ENCODE data around the gene GOLGA8J. TPM values are rescaled to one million over a fixed set of nuclear protein-coding genes. Genes with fewer than 3 reads are reported as not detected.
"Not testable (repeated sequence)": the region's sequence is repeated elsewhere in the genome, so short reads cannot be mapped to it uniquely, and the experiment has no call there.

The GOLGA8J gene
- total RNA-seq, 1 donor from 2014 or later = not detected

DNA sequence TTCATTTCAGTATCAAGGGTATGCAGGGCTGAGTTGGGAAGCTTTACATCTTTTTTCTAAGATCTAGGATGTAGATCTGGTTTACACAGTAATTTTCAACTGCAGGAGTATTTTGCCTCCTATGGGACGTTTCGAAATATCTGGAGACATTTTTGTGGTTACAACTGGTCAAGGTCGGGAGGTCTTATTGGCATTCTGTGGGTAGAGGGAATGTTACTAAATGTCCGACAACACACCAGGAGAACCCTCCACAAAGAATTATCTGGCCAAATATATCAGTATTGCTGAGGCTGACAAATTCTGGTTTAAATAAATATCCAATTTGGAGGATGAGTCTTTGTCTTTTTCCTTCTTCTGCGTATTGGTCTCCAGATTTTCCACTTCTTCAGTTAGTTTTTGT is 1.9 kb upstream of the GOLGA8J start:
- not testable (repeated sequence) for H3K36me3 Mint-ChIP-seq (ENCODE audit: low read depth); DNase-seq (ENCODE audit: low spot score); H3K9me3 Mint-ChIP-seq (ENCODE audit: low read depth); H3K4me3 Mint-ChIP-seq (ENCODE audit: unreplicated experiment); H3K27ac Mint-ChIP-seq (ENCODE audit: unreplicated experiment)
- Mint-ChIP-seq H3K27me3 (ENCODE audit: low read depth) (peaks cover 14% of the 10 kb centered on the region), H3K4me1 (ENCODE audit: low read depth) (peaks cover 12% of the 10 kb centered on the region)
- TF ChIP-seq, protein P1, sequence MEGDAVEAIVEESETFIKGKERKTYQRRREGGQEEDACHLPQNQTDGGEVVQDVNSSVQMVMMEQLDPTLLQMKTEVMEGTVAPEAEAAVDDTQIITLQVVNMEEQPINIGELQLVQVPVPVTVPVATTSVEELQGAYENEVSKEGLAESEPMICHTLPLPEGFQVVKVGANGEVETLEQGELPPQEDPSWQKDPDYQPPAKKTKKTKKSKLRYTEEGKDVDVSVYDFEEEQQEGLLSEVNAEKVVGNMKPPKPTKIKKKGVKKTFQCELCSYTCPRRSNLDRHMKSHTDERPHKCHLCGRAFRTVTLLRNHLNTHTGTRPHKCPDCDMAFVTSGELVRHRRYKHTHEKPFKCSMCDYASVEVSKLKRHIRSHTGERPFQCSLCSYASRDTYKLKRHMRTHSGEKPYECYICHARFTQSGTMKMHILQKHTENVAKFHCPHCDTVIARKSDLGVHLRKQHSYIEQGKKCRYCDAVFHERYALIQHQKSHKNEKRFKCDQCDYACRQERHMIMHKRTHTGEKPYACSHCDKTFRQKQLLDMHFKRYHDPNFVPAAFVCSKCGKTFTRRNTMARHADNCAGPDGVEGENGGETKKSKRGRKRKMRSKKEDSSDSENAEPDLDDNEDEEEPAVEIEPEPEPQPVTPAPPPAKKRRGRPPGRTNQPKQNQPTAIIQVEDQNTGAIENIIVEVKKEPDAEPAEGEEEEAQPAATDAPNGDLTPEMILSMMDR (IDR thresholded peaks at IDR 0.05) = peak; percentile 44

DNA sequence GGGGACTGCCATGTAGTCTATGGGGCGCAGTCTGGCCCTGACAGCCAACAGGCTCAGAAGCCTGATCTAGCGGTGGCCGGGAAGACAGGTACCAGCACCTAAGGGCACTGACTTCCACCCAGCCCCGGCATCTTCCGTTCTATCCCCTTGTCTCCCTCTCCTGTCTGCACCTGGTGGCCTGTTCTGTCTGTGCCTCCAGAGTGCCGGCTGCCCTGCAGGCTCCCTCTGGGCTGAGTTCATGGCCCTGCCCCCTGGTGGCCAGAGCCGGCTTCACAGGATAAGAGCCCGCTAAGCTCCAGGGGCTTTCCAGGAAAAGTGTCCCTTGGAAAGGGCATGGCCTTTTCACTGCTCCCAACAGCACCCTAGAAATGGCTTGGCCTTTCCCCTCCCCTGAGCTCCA is 15.1 kb downstream of the GOLGA8J start:
- H3K9me3 Mint-ChIP-seq (ENCODE audit: low read depth); DNase-seq (ENCODE audit: low spot score); H3K4me3 Mint-ChIP-seq (ENCODE audit: unreplicated experiment); H3K27ac Mint-ChIP-seq (ENCODE audit: unreplicated experiment); H3K36me3 Mint-ChIP-seq (ENCODE audit: low read depth); H3K4me1 Mint-ChIP-seq (ENCODE audit: low read depth); H3K27me3 Mint-ChIP-seq (ENCODE audit: low read depth): not testable (repeated sequence)

DNA sequence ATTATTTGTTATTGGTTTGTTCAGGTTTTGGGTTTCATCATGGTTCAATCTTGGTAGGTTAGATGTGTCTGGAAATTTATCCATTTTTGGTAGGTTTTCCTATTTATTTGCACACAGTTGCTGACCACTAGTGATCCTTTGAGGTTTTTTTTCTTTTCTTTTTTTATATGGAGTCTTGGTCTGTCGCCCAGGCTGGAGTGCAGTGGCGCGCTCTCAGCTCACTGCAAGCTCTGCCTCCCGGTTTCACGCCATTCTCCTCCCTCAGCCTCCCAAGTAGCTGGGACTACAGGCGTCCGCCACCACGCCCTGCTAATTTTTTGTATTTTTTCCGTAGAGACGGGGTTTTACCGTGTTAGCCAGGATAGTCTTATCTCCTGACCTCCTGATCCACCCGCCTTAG is 20.1 kb downstream of the GOLGA8J start:
- H3K27ac Mint-ChIP-seq (ENCODE audit: unreplicated experiment); H3K9me3 Mint-ChIP-seq (ENCODE audit: low read depth); H3K4me3 Mint-ChIP-seq (ENCODE audit: unreplicated experiment); H3K4me1 Mint-ChIP-seq (ENCODE audit: low read depth); DNase-seq (ENCODE audit: low spot score); H3K27me3 Mint-ChIP-seq (ENCODE audit: low read depth); H3K36me3 Mint-ChIP-seq (ENCODE audit: low read depth): not testable (repeated sequence)

DNA sequence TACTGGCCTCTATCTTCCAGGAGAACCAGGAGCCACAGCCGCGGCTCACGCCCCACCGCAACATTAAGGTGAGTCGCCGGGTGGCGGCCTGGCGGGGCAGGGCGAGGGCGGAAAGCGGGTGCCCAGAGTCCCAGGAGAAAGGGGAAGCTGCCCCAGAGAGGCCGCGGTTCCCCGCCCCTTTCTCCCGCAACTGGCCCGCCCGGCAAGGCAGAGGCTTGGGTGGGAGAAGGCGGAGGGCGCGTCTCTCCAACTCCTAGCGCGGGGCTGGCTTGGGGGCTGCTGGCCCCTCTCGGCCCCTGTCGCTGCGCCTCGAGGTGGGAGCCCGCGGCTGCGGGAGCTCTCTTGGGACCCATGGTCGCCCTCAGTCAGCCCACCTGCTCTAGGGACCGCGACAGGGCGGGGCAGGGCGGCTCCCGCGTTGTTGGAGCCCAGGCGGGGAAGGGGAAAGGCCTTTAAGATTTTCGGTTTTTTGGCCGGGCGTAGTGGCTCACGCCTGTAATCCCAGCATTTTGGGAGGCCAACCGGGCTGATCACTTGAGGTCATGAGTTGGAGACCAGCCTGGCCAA is 21.3 kb downstream of the GOLGA8J start:
- not testable (repeated sequence) for H3K9me3 Mint-ChIP-seq (ENCODE audit: low read depth); DNase-seq (ENCODE audit: low spot score); H3K27me3 Mint-ChIP-seq (ENCODE audit: low read depth); H3K4me1 Mint-ChIP-seq (ENCODE audit: low read depth); H3K27ac Mint-ChIP-seq (ENCODE audit: unreplicated experiment); H3K36me3 Mint-ChIP-seq (ENCODE audit: low read depth)
- peak overlapping the region; percentile 35 for H3K4me3 Mint-ChIP-seq (ENCODE audit: unreplicated experiment)

DNA sequence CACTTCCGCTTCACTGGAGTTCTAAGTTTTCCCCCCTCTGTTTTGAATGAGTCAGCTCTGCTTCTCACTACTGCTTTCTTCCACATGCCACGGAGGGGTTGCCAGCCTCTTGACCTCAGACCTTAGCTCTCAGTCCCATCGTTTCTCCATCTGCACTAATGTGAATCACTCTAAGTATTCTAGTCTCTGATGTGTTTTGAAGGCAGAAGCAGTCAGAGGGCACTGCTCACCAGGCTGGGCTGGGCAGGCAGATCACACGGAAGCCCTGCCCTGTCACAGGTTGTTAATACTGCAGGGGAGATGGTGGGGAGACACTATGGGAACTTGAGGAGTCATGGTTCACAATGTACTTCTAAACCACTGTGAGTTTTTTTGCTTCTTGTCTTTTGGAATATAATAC is 27.8 kb downstream of the GOLGA8J start:
- not testable (repeated sequence) for H3K27me3 Mint-ChIP-seq (ENCODE audit: low read depth); H3K36me3 Mint-ChIP-seq (ENCODE audit: low read depth); H3K9me3 Mint-ChIP-seq (ENCODE audit: low read depth); H3K4me3 Mint-ChIP-seq (ENCODE audit: unreplicated experiment); DNase-seq (ENCODE audit: low spot score); H3K4me1 Mint-ChIP-seq (ENCODE audit: low read depth); H3K27ac Mint-ChIP-seq (ENCODE audit: unreplicated experiment)

DNA sequence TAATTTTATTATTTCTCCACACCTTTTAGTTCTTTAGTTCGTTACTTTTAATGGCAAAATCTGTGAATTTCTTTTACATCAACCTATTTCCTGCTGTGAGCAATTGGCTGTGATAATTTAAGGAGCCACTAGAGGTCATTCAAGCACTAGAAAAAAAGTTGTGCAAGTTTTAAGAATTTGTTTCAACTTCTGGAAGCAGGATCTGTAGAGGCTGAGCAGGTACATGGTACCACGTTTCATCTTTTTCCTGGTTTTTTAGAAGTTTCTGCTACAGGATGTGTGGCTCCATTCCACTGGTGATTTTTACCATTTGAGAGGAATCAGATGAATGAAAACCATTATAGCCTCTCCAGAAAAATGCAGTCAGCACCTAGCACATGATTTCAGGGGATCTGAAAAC is 47.3 kb downstream of the GOLGA8J start:
- H3K9me3 Mint-ChIP-seq (ENCODE audit: low read depth); DNase-seq (ENCODE audit: low spot score); H3K27ac Mint-ChIP-seq (ENCODE audit: unreplicated experiment); H3K27me3 Mint-ChIP-seq (ENCODE audit: low read depth); H3K36me3 Mint-ChIP-seq (ENCODE audit: low read depth); H3K4me3 Mint-ChIP-seq (ENCODE audit: unreplicated experiment); H3K4me1 Mint-ChIP-seq (ENCODE audit: low read depth): not testable (repeated sequence)
- TF ChIP-seq, protein P1 (IDR thresholded peaks at IDR 0.05) = peak; percentile 51

DNA sequence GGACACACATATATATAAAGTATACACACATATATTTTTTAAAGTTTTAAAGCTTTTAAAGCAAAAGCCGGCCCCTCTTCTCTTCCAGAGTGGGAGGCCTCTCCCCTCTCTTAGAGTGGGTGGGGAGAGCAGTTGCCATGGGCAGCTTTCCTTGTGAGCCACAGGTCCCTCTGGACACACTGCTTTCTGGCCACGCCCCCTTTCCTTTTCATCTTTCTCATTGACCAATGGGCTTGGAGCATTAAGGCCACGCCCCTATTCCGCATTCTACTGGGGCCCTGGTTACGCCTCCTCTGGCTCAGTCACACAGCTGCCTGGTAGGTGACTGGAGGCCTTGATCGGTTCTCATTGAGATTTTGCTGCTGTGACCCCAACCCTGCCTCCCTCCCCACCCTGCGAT is 52.0 kb downstream of the GOLGA8J start, which contains the start of gene GOLGA8T:
Gene GOLGA8T, plus strand, starts transcription at position 301 of the 400 bp plus-strand sequence. Its CDS starts 98 bp downstream, at position 399.
- not testable (repeated sequence) for H3K9me3 Mint-ChIP-seq (ENCODE audit: low read depth)

More for the DNA sequence above, 52.0 kb downstream of the GOLGA8J start, which contains the start of gene GOLGA8T:
- not testable (repeated sequence) for H3K4me3 Mint-ChIP-seq (ENCODE audit: unreplicated experiment); H3K36me3 Mint-ChIP-seq (ENCODE audit: low read depth); DNase-seq (ENCODE audit: low spot score); H3K27ac Mint-ChIP-seq (ENCODE audit: unreplicated experiment); H3K4me1 Mint-ChIP-seq (ENCODE audit: low read depth); H3K27me3 Mint-ChIP-seq (ENCODE audit: low read depth)

Other genes with a start within 250 kb of the GOLGA8J start
- 0.20 TPM in 1 of 3 replicates, not detected in the others for gene GOLGA8T, start 52.1 kb downstream of the GOLGA8J start, total RNA-seq

All from chondrocyte (in vitro differentiated cells).